Esophagus squamous epithelium (tissue), 4 donors: ENCODE data around the gene CTTNBP2NL.

Source experiments
- POLR2A ChIP-seq, 4 donors: fragments of 450-650 bp; IDR thresholded peaks; one replicate each; pipeline ENCODE4 v1.6.1; 2017; ENCODE audit warnings: antibody characterized with exemption in 4 of 4, mild to moderate bottlenecking in 4 of 4, moderate library complexity in 3 of 4
- TF ChIP-seq, protein P1 (sequence below), 6 experiments: fragments of 450-650 bp in 4 of 6; fragments of 200-600 bp in 2 of 6; sonication (generic) in 2 of 6; IDR thresholded peaks; one replicate each; pipeline ENCODE4 v1.5.1; 2016 to 2019; ENCODE audit warnings: antibody characterized with exemption in 6 of 6, mild to moderate bottlenecking in 4 of 6, moderate library complexity in 4 of 6

DNA sequence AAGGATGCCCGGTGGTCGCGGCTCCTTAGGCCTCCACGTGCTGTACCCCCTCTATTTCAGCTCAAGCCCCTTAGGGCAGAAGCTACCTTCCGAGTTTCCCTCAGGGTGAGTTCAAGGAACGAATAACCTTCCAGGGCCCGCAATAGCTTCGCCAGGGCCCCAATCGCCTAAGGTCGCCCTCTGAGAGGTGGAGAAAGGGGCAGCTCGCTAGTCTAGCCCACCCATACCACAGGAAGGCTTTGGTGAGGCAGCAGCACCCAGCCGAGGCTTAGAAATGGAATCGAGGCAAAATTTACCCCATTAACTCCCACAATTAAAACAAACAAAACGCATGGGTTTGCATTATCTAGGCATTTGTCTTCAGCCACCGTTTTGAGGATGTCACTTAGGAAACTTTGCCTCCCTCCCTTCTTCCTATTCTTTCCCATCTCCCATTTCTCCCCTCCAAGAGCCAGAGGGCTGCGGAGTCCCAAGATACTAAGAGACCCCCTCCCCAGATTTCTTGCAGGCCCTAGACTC, 113.7 kb downstream of the CTTNBP2NL start:
- TF ChIP-seq, protein P1, sequence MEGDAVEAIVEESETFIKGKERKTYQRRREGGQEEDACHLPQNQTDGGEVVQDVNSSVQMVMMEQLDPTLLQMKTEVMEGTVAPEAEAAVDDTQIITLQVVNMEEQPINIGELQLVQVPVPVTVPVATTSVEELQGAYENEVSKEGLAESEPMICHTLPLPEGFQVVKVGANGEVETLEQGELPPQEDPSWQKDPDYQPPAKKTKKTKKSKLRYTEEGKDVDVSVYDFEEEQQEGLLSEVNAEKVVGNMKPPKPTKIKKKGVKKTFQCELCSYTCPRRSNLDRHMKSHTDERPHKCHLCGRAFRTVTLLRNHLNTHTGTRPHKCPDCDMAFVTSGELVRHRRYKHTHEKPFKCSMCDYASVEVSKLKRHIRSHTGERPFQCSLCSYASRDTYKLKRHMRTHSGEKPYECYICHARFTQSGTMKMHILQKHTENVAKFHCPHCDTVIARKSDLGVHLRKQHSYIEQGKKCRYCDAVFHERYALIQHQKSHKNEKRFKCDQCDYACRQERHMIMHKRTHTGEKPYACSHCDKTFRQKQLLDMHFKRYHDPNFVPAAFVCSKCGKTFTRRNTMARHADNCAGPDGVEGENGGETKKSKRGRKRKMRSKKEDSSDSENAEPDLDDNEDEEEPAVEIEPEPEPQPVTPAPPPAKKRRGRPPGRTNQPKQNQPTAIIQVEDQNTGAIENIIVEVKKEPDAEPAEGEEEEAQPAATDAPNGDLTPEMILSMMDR (IDR thresholded peaks at IDR 0.05) = no peak
- no peak for TF ChIP-seq POLR2A (IDR thresholded peaks at IDR 0.05)
